ENCODE measurements around the gene PID1. TPM values are rescaled to one million over a fixed set of nuclear protein-coding genes. Genes with fewer than 3 reads are reported as not detected.

PID1 gene
- total and polyA plus RNA-seq, 2 donors (not counting 1 experiment from before 2014, with no cell fraction given): 0.10 TPM; not detected in 1

DNA sequence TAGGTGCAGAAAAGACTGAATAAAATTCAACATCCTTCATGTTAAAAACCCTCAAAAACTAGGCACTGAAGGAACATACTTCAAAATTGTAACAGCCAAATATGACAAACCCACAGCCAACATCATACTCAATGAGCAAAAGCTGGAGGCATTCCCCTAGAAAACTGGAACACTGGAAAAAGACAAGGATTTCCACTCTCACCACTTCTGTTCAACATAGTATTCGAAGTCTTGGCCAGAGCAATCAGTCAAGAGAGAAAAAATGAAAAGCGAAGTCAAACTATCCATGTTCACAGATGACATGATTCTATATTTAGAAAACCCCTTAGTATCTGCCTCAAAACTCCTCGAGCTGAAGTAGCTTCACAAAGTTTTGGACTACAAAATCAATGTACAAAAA is 282.3 kb downstream of the PID1 start:
- Histone ChIP-seq H3K79me2 (ENCODE audit: control insufficient read depth, insufficient read depth, low read length) (no peaks in the 10 kb centered on the region), H3K27me3 (replicated peaks in 1 of 4; ENCODE audit: control extremely low read depth in 1 of 4, control insufficient read depth in 3 of 4, insufficient read depth in 4 of 4, low read length in 3 of 4) (no peaks in the 10 kb centered on the region), H2AFZ (ENCODE audit: insufficient read depth, low read depth, low read length, poor library complexity, severe bottlenecking) (no peak overlapping the region), H3K9ac (ENCODE audit: low read length) (no peak overlapping the region), H3K9me3 (ENCODE audit: control extremely low read depth in 1 of 3, control insufficient read depth in 2 of 3, insufficient read depth in 1 of 3, low read length in 2 of 3) (peaks cover 0 to 22% (median 0%) of the 10 kb centered on the region in 3 donors), H3K4me1 (ENCODE audit: control insufficient read depth in 2 of 2, insufficient read depth in 2 of 2, low read length in 2 of 2) (no peaks in the 10 kb centered on the region), H3K27ac (ENCODE audit: low read length in 2 of 2) (no peak overlapping the region), H3K4me3 (ENCODE audit: control extremely low read depth in 1 of 5, extremely low read depth in 1 of 5, insufficient read depth in 1 of 5, low read depth in 2 of 5, low read length in 4 of 5) (no peak overlapping the region), H3K4me2 (replicated peaks; ENCODE audit: low read depth, low read length, poor library complexity, severe bottlenecking) (no peak overlapping the region), H4K20me1 (ENCODE audit: control insufficient read depth, insufficient read depth, low read length, poor library complexity, severe bottlenecking) (no peaks in the 10 kb centered on the region), H3K36me3 (replicated peaks in 1 of 2; ENCODE audit: control extremely low read depth in 1 of 2, control insufficient read depth in 1 of 2, extremely low read depth in 1 of 2, insufficient read depth in 2 of 2, low read length in 1 of 2) (no peaks in the 10 kb centered on the region)
- 40% methylated on average over 1 of the region's 3 CpGs for WGBS (ENCODE audit: insufficient coverage)
- no peaks in the 10 kb centered on the region for H3K9me3 Mint-ChIP-seq (ENCODE audit: insufficient read depth)
- intact Hi-C loops (cut with micrococcal nuclease): no loop called here
- no peak overlapping the region for H3K4me3 Mint-ChIP-seq
- H3K27ac Mint-ChIP-seq: no peak overlapping the region
- no peaks in the 10 kb centered on the region for H3K4me1 Mint-ChIP-seq
- H3K27me3 Mint-ChIP-seq: no peaks in the 10 kb centered on the region
- no peak for TF ChIP-seq EZH2 (IDR thresholded peaks at IDR 0.05; ENCODE audit: borderline replicate concordance, insufficient read depth, low read depth, low read length, poor library complexity, severe bottlenecking)
- TF ChIP-seq, protein P1, sequence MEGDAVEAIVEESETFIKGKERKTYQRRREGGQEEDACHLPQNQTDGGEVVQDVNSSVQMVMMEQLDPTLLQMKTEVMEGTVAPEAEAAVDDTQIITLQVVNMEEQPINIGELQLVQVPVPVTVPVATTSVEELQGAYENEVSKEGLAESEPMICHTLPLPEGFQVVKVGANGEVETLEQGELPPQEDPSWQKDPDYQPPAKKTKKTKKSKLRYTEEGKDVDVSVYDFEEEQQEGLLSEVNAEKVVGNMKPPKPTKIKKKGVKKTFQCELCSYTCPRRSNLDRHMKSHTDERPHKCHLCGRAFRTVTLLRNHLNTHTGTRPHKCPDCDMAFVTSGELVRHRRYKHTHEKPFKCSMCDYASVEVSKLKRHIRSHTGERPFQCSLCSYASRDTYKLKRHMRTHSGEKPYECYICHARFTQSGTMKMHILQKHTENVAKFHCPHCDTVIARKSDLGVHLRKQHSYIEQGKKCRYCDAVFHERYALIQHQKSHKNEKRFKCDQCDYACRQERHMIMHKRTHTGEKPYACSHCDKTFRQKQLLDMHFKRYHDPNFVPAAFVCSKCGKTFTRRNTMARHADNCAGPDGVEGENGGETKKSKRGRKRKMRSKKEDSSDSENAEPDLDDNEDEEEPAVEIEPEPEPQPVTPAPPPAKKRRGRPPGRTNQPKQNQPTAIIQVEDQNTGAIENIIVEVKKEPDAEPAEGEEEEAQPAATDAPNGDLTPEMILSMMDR (IDR thresholded peaks at IDR 0.05): no peak
- ChIA-PET CTCF (no interaction called here), POLR2A (no interaction called here)
- DNase-seq (no peak), ATAC-seq (ENCODE audit: low read depth) (no peak)

DNA sequence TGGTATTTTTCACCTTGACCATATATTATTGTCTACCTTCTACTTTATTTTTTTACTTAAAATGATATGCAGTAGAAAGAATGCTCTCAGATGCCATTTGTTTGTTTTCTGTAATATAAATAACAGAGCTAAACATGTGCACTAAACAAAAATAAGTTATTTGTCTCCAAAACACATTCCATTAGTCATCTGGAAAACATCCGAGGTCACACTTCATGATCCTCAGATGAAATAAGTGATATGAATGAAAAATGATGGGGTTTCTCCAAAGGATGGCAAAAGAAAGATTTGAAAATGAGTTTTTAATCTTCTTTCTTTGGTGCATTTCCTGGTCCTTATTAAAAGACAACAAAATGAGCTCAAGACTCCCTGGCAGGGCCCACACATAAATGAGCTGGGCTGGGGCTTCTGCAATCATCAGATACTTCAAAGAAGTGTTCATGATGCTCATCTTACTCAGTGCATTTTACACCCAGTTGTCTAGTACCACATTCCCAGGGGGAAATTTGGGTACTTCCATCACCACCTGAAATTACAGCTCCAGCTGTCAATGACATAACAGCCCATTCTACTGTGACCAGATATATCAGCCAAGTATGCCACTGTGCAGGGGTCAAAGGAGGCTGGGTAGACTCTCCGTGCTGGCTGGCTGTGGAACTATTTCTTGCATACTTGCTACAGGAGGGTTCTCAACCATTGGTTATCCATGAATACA is 283.5 kb downstream of the PID1 start:
- no peaks in the 10 kb centered on the region for H3K79me2 ChIP-seq (ENCODE audit: control insufficient read depth, insufficient read depth, low read length)
- intact Hi-C loops (cut with micrococcal nuclease): no loop called here
- DNase-seq: no peak
- Mint-ChIP-seq H3K9me3 (ENCODE audit: insufficient read depth) (no peaks in the 10 kb centered on the region), H3K27me3 (no peaks in the 10 kb centered on the region), H3K4me3 (no peak overlapping the region), H3K4me1 (no peaks in the 10 kb centered on the region), H3K27ac (no peak overlapping the region)
- ChIA-PET POLR2A (no interaction called here), CTCF (no interaction called here)
- H3K4me1 ChIP-seq (ENCODE audit: control insufficient read depth in 2 of 2, insufficient read depth in 2 of 2, low read length in 2 of 2): no peaks in the 10 kb centered on the region
- no peak overlapping the region for H2AFZ ChIP-seq (ENCODE audit: insufficient read depth, low read depth, low read length, poor library complexity, severe bottlenecking)
- H4K20me1 ChIP-seq (ENCODE audit: control insufficient read depth, insufficient read depth, low read length, poor library complexity, severe bottlenecking): no peaks in the 10 kb centered on the region
- TF ChIP-seq, protein P1 (IDR thresholded peaks at IDR 0.05): no peak
- no peak for TF ChIP-seq EZH2 (IDR thresholded peaks at IDR 0.05; ENCODE audit: borderline replicate concordance, insufficient read depth, low read depth, low read length, poor library complexity, severe bottlenecking)
- no peaks in the 10 kb centered on the region for H3K36me3 ChIP-seq (replicated peaks in 1 of 2; ENCODE audit: control extremely low read depth in 1 of 2, control insufficient read depth in 1 of 2, extremely low read depth in 1 of 2, insufficient read depth in 2 of 2, low read length in 1 of 2)
- no peak for ATAC-seq (ENCODE audit: low read depth)
- H3K9ac ChIP-seq (ENCODE audit: low read length): no peak overlapping the region
- no peak overlapping the region for H3K4me3 ChIP-seq (ENCODE audit: control extremely low read depth in 1 of 5, extremely low read depth in 1 of 5, insufficient read depth in 1 of 5, low read depth in 2 of 5, low read length in 4 of 5)
- no peak overlapping the region for H3K4me2 ChIP-seq (replicated peaks; ENCODE audit: low read depth, low read length, poor library complexity, severe bottlenecking)
- no peaks in the 10 kb centered on the region for H3K27me3 ChIP-seq (replicated peaks in 1 of 4; ENCODE audit: control extremely low read depth in 1 of 4, control insufficient read depth in 3 of 4, insufficient read depth in 4 of 4, low read length in 3 of 4)
- H3K27ac ChIP-seq (ENCODE audit: low read length in 2 of 2): no peak overlapping the region
- WGBS (ENCODE audit: insufficient coverage): 80% methylated on average over 1 of the region's 2 CpGs
- peaks cover 0 to 16% (median 0%) of the 10 kb centered on the region in 3 donors for H3K9me3 ChIP-seq (ENCODE audit: control extremely low read depth in 1 of 3, control insufficient read depth in 2 of 3, insufficient read depth in 1 of 3, low read length in 2 of 3)
